HEK293T (cell line): ENCODE results near the gene PHF11.

Source experiments
- FOXK2 ChIP-seq: fragments of 450-650 bp; IDR thresholded peaks from 2 replicates; pipeline ENCODE4 v1.6.1; 2016; ENCODE audit warnings: mild to moderate bottlenecking
- FOXM1 ChIP-seq: fragments of 450-650 bp; IDR thresholded peaks from 2 replicates; pipeline ENCODE4 v1.6.1; 2017; ENCODE audit warnings: mild to moderate bottlenecking, borderline replicate concordance
- LEF1 ChIP-seq: fragments of 450-650 bp; IDR thresholded peaks from 2 replicates; pipeline ENCODE4 v1.6.1; 2017; ENCODE audit warnings: mild to moderate bottlenecking, borderline replicate concordance
- SP1 ChIP-seq: fragments of 450-650 bp; IDR thresholded peaks from 2 replicates; pipeline ENCODE4 v1.6.1; 2017
- SUZ12 ChIP-seq: fragments of 450-650 bp; IDR thresholded peaks from 2 replicates; pipeline ENCODE4 v1.6.1; 2016; ENCODE audit warnings: mild to moderate bottlenecking
- TARDBP ChIP-seq: fragments of 450-650 bp; IDR thresholded peaks from 2 replicates; pipeline ENCODE4 v1.6.1; 2016
- TF ChIP-seq, protein P1 (sequence below): fragments of 450-650 bp; IDR thresholded peaks from 2 replicates; pipeline ENCODE4 v1.6.1; 2016

DNA sequence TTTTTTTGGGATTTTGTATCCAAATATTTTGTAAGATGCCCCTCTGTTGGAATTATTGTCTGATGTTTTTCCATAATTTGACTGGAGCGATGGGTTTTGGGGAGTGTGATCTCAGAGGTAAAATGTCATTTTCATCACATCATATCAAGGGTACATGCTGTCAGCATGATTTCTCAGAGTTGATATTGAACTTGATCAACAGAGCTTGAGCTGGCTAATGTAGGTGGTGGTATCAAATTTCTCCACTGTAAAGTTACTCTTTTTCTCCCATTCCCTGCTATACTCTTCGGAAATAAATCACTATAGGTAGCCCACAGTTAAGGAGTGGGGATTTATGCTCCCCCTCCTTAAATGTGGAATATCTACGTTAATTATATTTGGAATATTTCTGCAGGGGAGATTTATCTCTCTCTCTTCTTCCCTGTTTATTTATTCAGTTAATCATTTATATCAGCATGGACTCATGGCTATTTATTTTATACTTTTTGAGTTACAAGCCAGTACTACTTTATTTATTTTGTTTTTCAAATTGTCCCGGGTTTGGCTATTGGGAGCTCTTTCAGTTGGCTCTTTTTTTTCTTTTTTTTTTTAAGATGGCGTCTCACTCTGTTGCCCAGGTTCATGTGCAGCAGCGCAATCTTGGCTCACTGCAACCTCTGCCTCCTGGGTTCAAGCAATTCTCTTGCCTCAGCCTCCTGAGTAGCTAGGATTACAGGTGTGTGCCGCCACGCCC lies 42.9 kb upstream of the PHF11 start:
- TF ChIP-seq, protein P1, sequence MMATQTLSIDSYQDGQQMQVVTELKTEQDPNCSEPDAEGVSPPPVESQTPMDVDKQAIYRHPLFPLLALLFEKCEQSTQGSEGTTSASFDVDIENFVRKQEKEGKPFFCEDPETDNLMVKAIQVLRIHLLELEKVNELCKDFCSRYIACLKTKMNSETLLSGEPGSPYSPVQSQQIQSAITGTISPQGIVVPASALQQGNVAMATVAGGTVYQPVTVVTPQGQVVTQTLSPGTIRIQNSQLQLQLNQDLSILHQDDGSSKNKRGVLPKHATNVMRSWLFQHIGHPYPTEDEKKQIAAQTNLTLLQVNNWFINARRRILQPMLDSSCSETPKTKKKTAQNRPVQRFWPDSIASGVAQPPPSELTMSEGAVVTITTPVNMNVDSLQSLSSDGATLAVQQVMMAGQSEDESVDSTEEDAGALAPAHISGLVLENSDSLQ: no peak
- TF ChIP-seq SUZ12: no peak
- no peak for TF ChIP-seq TARDBP
- TF ChIP-seq FOXK2: no peak
- no peak for TF ChIP-seq SP1
- no peak for TF ChIP-seq FOXM1
- TF ChIP-seq LEF1: no peak
